ENCODE results near the gene CORT.
"Not testable (repeated sequence)": the region's sequence is repeated elsewhere in the genome, so short reads cannot be mapped to it uniquely, and the experiment has no call there.

CORT gene

DNA sequence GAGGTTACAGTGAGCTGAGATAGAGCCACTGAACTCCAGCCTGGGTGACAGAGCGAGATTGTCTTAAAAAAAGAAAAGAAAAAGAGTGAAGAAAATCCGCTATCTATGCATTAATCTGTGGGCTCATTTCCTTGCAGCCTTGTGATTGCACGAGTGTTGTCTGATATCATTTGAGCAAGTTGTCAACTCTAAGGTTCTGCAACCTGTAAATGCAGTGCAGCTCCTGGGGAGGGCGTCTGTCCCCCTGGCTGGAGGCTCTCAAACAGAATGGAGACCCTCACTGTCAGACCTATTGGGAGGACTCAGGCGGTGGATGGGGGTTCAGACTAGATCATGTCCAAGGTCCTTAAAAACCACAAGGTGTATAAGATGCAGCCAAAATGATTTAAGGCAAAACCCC lies 6.2 kb downstream of the CORT start:
- no peak overlapping the region for H3K4me3 ChIP-seq
- no peaks in the 10 kb centered on the region for H3K27me3 ChIP-seq
- H3K36me3 ChIP-seq, result peaks cover 6 to 20% (median 8%) of the 10 kb centered on the region in 3 donors
- no peaks in the 10 kb centered on the region for H3K9me3 ChIP-seq
- intact Hi-C loops (cut with DNase I; ENCODE audit: low total_unique reads), result no loop called here
- no peak for DNase-seq
- no peak overlapping the region for H3K27ac ChIP-seq
- H3K4me1 ChIP-seq, result peaks cover 0 to 7% (median 3%) of the 10 kb centered on the region in 4 donors
- TF ChIP-seq, protein P1, sequence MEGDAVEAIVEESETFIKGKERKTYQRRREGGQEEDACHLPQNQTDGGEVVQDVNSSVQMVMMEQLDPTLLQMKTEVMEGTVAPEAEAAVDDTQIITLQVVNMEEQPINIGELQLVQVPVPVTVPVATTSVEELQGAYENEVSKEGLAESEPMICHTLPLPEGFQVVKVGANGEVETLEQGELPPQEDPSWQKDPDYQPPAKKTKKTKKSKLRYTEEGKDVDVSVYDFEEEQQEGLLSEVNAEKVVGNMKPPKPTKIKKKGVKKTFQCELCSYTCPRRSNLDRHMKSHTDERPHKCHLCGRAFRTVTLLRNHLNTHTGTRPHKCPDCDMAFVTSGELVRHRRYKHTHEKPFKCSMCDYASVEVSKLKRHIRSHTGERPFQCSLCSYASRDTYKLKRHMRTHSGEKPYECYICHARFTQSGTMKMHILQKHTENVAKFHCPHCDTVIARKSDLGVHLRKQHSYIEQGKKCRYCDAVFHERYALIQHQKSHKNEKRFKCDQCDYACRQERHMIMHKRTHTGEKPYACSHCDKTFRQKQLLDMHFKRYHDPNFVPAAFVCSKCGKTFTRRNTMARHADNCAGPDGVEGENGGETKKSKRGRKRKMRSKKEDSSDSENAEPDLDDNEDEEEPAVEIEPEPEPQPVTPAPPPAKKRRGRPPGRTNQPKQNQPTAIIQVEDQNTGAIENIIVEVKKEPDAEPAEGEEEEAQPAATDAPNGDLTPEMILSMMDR (IDR thresholded peaks at IDR 0.05), result no peak

GRCh38 chr1:10456661-10457060 lies 6.8 kb downstream of the CORT start:
- H3K9me3 ChIP-seq, result no peaks in the 10 kb centered on the region
- no peak overlapping the region for H3K27ac ChIP-seq
- no peak overlapping the region for H3K4me3 ChIP-seq
- peaks cover 12 to 26% (median 14%) of the 10 kb centered on the region in 3 donors for H3K36me3 ChIP-seq
- no peak for DNase-seq
- H3K4me1 ChIP-seq, result peaks cover 0 to 2% (median 0%) of the 10 kb centered on the region in 4 donors
- TF ChIP-seq, protein P1 (IDR thresholded peaks at IDR 0.05), result no peak
- no peaks in the 10 kb centered on the region for H3K27me3 ChIP-seq
- intact Hi-C loops (cut with DNase I; ENCODE audit: low total_unique reads), result no loop called here

DNA sequence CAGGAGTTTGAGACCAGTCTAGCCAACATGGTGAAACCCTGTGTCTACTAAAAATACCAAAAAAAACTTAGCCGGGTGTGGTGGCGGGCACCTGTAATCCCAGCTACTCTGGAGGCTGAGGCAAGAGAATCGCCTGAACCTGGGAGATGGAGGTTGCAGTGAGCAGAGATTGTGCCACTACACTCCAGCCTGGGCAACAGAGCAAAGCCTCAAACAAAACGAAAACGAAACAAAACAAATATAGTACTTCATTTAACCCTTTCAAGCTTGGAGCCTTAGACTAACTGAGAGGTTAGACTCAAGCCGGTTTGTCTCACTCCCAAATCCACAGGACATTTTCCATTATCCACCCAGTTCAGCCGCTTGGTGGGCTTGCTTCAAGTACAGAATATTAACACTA lies 7.6 kb downstream of the CORT start:
- H3K27ac ChIP-seq; H3K4me3 ChIP-seq; intact Hi-C loops (cut with DNase I; ENCODE audit: low total_unique reads); DNase-seq; H3K4me1 ChIP-seq; H3K9me3 ChIP-seq; H3K27me3 ChIP-seq: not testable (repeated sequence)
- H3K36me3 ChIP-seq, result peaks cover 12 to 34% (median 22%) of the 10 kb centered on the region in 3 donors

DNA sequence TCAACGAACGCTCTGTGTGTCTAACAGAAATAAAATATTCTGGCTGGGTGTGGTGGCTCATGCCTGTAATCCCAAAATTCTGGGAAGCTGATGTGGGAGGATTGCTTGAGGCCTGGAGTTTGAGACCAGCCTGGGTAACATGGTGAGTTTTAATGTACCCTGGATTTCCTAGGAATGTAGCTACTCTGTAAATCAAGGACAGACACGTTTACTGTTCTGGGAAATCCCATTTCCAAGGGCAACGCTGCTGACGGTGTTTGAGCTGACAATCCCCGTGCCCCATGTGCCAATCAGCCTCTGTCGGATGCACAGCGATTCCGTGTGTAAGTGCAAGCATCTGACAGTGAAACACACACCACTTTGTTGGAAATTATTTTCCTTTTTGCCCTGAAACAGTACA lies 8.0 kb downstream of the CORT start:
- H3K27me3 ChIP-seq, result no peaks in the 10 kb centered on the region
- peaks cover 14 to 38% (median 26%) of the 10 kb centered on the region in 3 donors for H3K36me3 ChIP-seq
- TF ChIP-seq, protein P1 (IDR thresholded peaks at IDR 0.05), result no peak
- no peak overlapping the region for H3K27ac ChIP-seq
- intact Hi-C loops (cut with DNase I; ENCODE audit: low total_unique reads), result no loop called here
- no peaks in the 10 kb centered on the region for H3K4me1 ChIP-seq
- no peak for DNase-seq
- no peaks in the 10 kb centered on the region for H3K9me3 ChIP-seq
- H3K4me3 ChIP-seq, result no peak overlapping the region

- intact Hi-C loops (cut with DNase I; ENCODE audit: low total_unique reads), result no loop called here
- H3K4me3 ChIP-seq, result no peak overlapping the region
- H3K36me3 ChIP-seq, result peaks cover 24 to 52% (median 37%) of the 10 kb centered on the region in 3 donors
- H3K27me3 ChIP-seq, result no peaks in the 10 kb centered on the region
- no peak for DNase-seq
- TF ChIP-seq, protein P1 (IDR thresholded peaks at IDR 0.05), result no peak
- no peaks in the 10 kb centered on the region for H3K9me3 ChIP-seq
- H3K27ac ChIP-seq, result no peak overlapping the region
- no peaks in the 10 kb centered on the region for H3K4me1 ChIP-seq
Observed at GRCh38 chr1:10459184-10459583, 9.4 kb downstream of the CORT start.

DNA sequence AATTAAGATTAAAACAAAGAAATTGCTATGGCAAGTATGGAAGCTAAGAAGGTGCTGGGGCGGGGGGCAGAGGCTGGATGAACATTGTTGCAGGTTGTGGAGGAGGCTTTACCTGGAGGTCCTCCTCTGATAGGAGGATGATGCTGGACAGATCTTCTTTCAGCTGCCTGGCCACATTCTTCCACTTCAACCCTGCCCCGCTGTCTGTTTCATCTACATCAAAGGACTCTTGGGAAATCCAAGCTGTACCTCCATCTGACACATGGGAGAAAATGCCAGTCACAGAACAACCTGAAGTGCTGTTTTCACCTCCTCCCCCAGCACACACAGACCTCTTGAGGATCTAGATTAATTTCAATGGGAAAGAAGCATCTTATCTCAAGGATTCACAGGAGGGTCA lies 17.2 kb downstream of the CORT start:
- peaks cover 36 to 78% (median 63%) of the 10 kb centered on the region in 3 donors for H3K36me3 ChIP-seq
- H3K27me3 ChIP-seq, result no peaks in the 10 kb centered on the region
- H3K27ac ChIP-seq, result no peak overlapping the region
- DNase-seq, result no peak
- no peak overlapping the region for H3K4me3 ChIP-seq
- intact Hi-C loops (cut with DNase I; ENCODE audit: low total_unique reads), result no loop called here
- H3K4me1 ChIP-seq, result peaks cover 0 to 11% (median 8%) of the 10 kb centered on the region in 4 donors
- H3K9me3 ChIP-seq, result no peaks in the 10 kb centered on the region
- TF ChIP-seq, protein P1 (IDR thresholded peaks at IDR 0.05), result no peak
